Lower leg skin (tissue), 4 donors: ENCODE results near the gene AMDHD1. TPM values are rescaled to one million over a fixed set of nuclear protein-coding genes. Genes with fewer than 3 reads are reported as not detected.

Experiments
- DNase-seq, 2 donors: peaks; one replicate each; pipeline ENCODE4 v3.0.0-alpha.2; 2019; ENCODE audit warnings: low spot score in 2 of 2
- H3K4me3 ChIP-seq: fragments of 200-600 bp; sonication (generic); 2 replicates; pipeline ENCODE4 v1.5.1; 2017; ENCODE audit warnings: mild to moderate bottlenecking, low read depth; ENCODE audit not compliant: poor library complexity, severe bottlenecking
- CTCF ChIP-seq, 3 donors: fragments of 450-650 bp; IDR thresholded peaks; one replicate each; pipeline ENCODE4 v1.5.1; 2016; ENCODE audit warnings: antibody characterized with exemption in 3 of 3, mild to moderate bottlenecking in 3 of 3, moderate library complexity in 2 of 3
- POLR2A ChIP-seq, 2 donors: fragments of 450-650 bp; IDR thresholded peaks; one replicate each; pipeline ENCODE4 v1.6.1; 2016 to 2017; ENCODE audit warnings: antibody characterized with exemption in 2 of 2, mild to moderate bottlenecking in 1 of 2, moderate library complexity in 1 of 2
- WGBS, 2 donors: methylation state at CpG; one replicate each; pipeline ENCODE4 v1.1.5; 2018; 5-methylcytosine and 5-hydroxymethylcytosine counted together
- intact Hi-C: fragments of 100-400 bp; cut with DNase I; formaldehyde crosslinking; loops from one replicate; pipeline ENCODE4 v1.15.0; 2023; ENCODE audit warnings: low total_unique reads
- total RNA-seq, 4 donors: library from RNA; depleted of rRNA; stranded (reverse); fragments of >200 nt; gene quantifications; one replicate each; pipeline ENCODE4 v1.1.0, GENCODE V29; 2016

The AMDHD1 gene
- total RNA-seq, 4 donors from 2014 or later = 1.1 to 7.7 TPM; not detected in 2

GRCh38 chr12:95955549-95956159 lies 12.5 kb downstream of the AMDHD1 start:
- intact Hi-C loops = no loop called here
- no peak overlapping the region for H3K4me3 ChIP-seq
- 86 to 91% methylated on average over 7 of the region's 7 CpGs for WGBS, 2 donors
- TF ChIP-seq CTCF (IDR thresholded peaks at IDR 0.05) = no peak
- no peak for TF ChIP-seq POLR2A (IDR thresholded peaks at IDR 0.05)
- no peak for DNase-seq

- intact Hi-C loops = no loop called here
- no peak overlapping the region for H3K4me3 ChIP-seq
- DNase-seq = no peak
- 74 to 85% methylated on average over 24 to 27 of the region's 27 CpGs for WGBS, 2 donors
- TF ChIP-seq POLR2A (IDR thresholded peaks at IDR 0.05) = no peak
- no peak for TF ChIP-seq CTCF (IDR thresholded peaks at IDR 0.05)
These were observed 13.5 kb downstream of the AMDHD1 start for GRCh38 chr12:95956557-95957145.

GRCh38 chr12:95959107-95959506 lies 16.0 kb downstream of the AMDHD1 start:
- H3K4me3 ChIP-seq = no peak overlapping the region
- WGBS, 2 donors = 54 to 62% methylated on average over 1 of the region's 1 CpG
- intact Hi-C loops = no loop called here
- TF ChIP-seq POLR2A (IDR thresholded peaks at IDR 0.05) (no peak), CTCF (IDR thresholded peaks at IDR 0.05) (no peak)
- no peak for DNase-seq

- 51 to 52% methylated on average over 5 of the region's 5 CpGs for WGBS, 2 donors
- no peak for DNase-seq
- TF ChIP-seq CTCF (IDR thresholded peaks at IDR 0.05) (no peak), POLR2A (IDR thresholded peaks at IDR 0.05) (no peak)
- no peak overlapping the region for H3K4me3 ChIP-seq
- intact Hi-C loops = no loop called here
These were observed 17.1 kb downstream of the AMDHD1 start for GRCh38 chr12:95960241-95960640.

- no peak for DNase-seq
- intact Hi-C loops = no loop called here
- WGBS, 2 donors = 72 to 73% methylated on average over 7 of the region's 7 CpGs
- H3K4me3 ChIP-seq = no peak overlapping the region
- TF ChIP-seq CTCF (IDR thresholded peaks at IDR 0.05) (no peak), POLR2A (IDR thresholded peaks at IDR 0.05) (no peak)
These were observed 19.1 kb downstream of the AMDHD1 start for GRCh38 chr12:95962222-95962621.

GRCh38 chr12:95963096-95963495 lies 20.0 kb downstream of the AMDHD1 start:
- intact Hi-C loops = no loop called here
- WGBS, 2 donors = 69 to 83% methylated on average over 2 of the region's 2 CpGs
- DNase-seq = no peak

More at GRCh38 chr12:95963096-95963495, 20.0 kb downstream of the AMDHD1 start:
- H3K4me3 ChIP-seq = no peak overlapping the region
- TF ChIP-seq CTCF (IDR thresholded peaks at IDR 0.05) (no peak), POLR2A (IDR thresholded peaks at IDR 0.05) (no peak)
